ENCODE data around the gene ACVRL1.

- TF ChIP-seq TAF1 (IDR thresholded peaks at IDR 0.05; ENCODE audit: borderline replicate concordance, low read depth, low read length) (no peak), POLR2AphosphoS5 (IDR thresholded peaks at IDR 0.05; ENCODE audit: low read depth, low read length) (no peak), POLR2A (IDR thresholded peaks at IDR 0.05; ENCODE audit: low read depth, low read length) (no peak)
Measured at GRCh38 chr12:51867796-51868428, 39.4 kb upstream of the ACVRL1 start.
